Ovary (tissue), 3 donors: ENCODE measurements around the gene CEP112.

Experiments used
- POLR2A ChIP-seq: fragments of 450-650 bp; IDR thresholded peaks from one replicate; pipeline ENCODE4 v1.6.1; 2017; ENCODE audit warnings: antibody characterized with exemption, mild to moderate bottlenecking, moderate library complexity
- TF ChIP-seq, protein P1 (sequence below), 3 donors: fragments of 450-650 bp in 2 of 3; fragments of 200-600 bp in 1 of 3; IDR thresholded peaks; one replicate each; pipeline versions ENCODE4 v1.5.1 to v1.8.0; 2016 to 2022; ENCODE audit warnings: antibody characterized with exemption in 3 of 3, mild to moderate bottlenecking in 1 of 3
- donor health status: DM: no; HTN: no; CAD: no.

DNA sequence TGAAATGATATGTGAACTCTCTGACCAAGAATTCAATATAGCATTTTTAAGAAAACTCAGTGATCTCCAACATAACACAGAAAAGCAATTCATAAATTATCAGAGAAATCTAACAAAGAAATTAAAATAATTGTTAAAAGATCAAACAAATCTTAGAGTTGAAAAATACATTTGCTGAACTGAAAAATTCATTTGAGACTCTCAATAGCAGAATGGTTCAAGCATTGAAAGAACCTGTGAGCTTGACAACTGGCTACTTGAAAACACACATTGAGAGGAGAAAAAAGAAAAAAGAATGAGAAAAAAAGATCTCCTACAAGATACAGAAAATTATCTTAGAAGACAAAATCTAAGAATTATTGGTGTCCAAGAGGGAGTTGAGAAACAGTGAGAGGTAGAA, 203.5 kb downstream of the CEP112 start:
- TF ChIP-seq, protein P1, sequence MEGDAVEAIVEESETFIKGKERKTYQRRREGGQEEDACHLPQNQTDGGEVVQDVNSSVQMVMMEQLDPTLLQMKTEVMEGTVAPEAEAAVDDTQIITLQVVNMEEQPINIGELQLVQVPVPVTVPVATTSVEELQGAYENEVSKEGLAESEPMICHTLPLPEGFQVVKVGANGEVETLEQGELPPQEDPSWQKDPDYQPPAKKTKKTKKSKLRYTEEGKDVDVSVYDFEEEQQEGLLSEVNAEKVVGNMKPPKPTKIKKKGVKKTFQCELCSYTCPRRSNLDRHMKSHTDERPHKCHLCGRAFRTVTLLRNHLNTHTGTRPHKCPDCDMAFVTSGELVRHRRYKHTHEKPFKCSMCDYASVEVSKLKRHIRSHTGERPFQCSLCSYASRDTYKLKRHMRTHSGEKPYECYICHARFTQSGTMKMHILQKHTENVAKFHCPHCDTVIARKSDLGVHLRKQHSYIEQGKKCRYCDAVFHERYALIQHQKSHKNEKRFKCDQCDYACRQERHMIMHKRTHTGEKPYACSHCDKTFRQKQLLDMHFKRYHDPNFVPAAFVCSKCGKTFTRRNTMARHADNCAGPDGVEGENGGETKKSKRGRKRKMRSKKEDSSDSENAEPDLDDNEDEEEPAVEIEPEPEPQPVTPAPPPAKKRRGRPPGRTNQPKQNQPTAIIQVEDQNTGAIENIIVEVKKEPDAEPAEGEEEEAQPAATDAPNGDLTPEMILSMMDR (IDR thresholded peaks at IDR 0.05): no peak
- no peak for TF ChIP-seq POLR2A
